Ecto neural progenitor cell (in vitro differentiated cells): Measurements from ENCODE around the gene SYNDIG1.
"Not testable (repeated sequence)": the region's sequence is repeated elsewhere in the genome, so short reads cannot be mapped to it uniquely, and the experiment has no call there.

ENCODE experiments used
- DNase-seq: peaks from one replicate; pipeline ENCODE4 v3.0.0-alpha.2; 2018; ENCODE audit warnings: low spot score

The SYNDIG1 gene

GRCh38 chr20:24493181-24493580 lies 23.8 kb downstream of the SYNDIG1 start:
- DNase-seq: no peak

GRCh38 chr20:24493661-24494459 lies 24.4 kb downstream of the SYNDIG1 start:
- no peak for DNase-seq

GRCh38 chr20:24494460-24494920 lies 25.1 kb downstream of the SYNDIG1 start:
- DNase-seq: no peak

- no peak for DNase-seq
Measured at GRCh38 chr20:24495266-24495665, 25.8 kb downstream of the SYNDIG1 start.

- no peak for DNase-seq
Measured at GRCh38 chr20:24497851-24498250, 28.4 kb downstream of the SYNDIG1 start.

- no peak for DNase-seq
Measured at GRCh38 chr20:24498641-24499040, 29.2 kb downstream of the SYNDIG1 start.

- DNase-seq: no peak
Measured at GRCh38 chr20:24499472-24499871, 30.0 kb downstream of the SYNDIG1 start.

GRCh38 chr20:24501764-24502556 lies 32.5 kb downstream of the SYNDIG1 start:
- DNase-seq: no peak

GRCh38 chr20:24502661-24503060 lies 33.2 kb downstream of the SYNDIG1 start:
- no peak for DNase-seq

- no peak for DNase-seq
Measured at GRCh38 chr20:24503352-24503931, 34.0 kb downstream of the SYNDIG1 start.

GRCh38 chr20:24504331-24505285 lies 35.2 kb downstream of the SYNDIG1 start:
- DNase-seq: no peak

GRCh38 chr20:24506146-24506545 lies 36.7 kb downstream of the SYNDIG1 start:
- no peak for DNase-seq

- no peak for DNase-seq
Measured at GRCh38 chr20:24506696-24507095, 37.3 kb downstream of the SYNDIG1 start.

- DNase-seq: no peak
Measured at GRCh38 chr20:24507182-24507853, 37.9 kb downstream of the SYNDIG1 start.

- DNase-seq: not testable (repeated sequence)
Measured at GRCh38 chr20:24512441-24512840, 43.0 kb downstream of the SYNDIG1 start.

GRCh38 chr20:24518515-24518914 lies 49.1 kb downstream of the SYNDIG1 start:
- DNase-seq: no peak

- DNase-seq: no peak
Measured at GRCh38 chr20:24519476-24519875, 50.0 kb downstream of the SYNDIG1 start.

- DNase-seq: no peak
Measured at GRCh38 chr20:24521032-24521431, 51.6 kb downstream of the SYNDIG1 start.

- DNase-seq: no peak
Measured at GRCh38 chr20:24522452-24523330, 53.3 kb downstream of the SYNDIG1 start.

- no peak for DNase-seq
Measured at GRCh38 chr20:24523661-24524060, 54.2 kb downstream of the SYNDIG1 start.
